HL-60 (cell line): Measurements from ENCODE around the gene CTSD.

Source experiments
- DNase-seq, 2 experiments: peaks; one replicate each; pipeline ENCODE4 v3.0.0-alpha.2; 2010 to 2020; ENCODE audit warnings: low read depth in 1 of 2, low spot score in 1 of 2
- H3K27ac ChIP-seq: fragments of 250-450 bp; sonication (Bioruptor Pico); replicated peaks from 2 replicates; pipeline ENCODE4 v1.5.1; 2020; ENCODE audit warnings: mild to moderate bottlenecking, moderate library complexity
- H3K27me3 ChIP-seq: fragments of 250-450 bp; sonication (Bioruptor Pico); 2 replicates; pipeline ENCODE4 v1.5.1; 2021; ENCODE audit warnings: mild to moderate bottlenecking, moderate library complexity; ENCODE audit not compliant: insufficient read depth, poor library complexity, severe bottlenecking
- H3K4me3 ChIP-seq: replicated peaks from 2 replicates; pipeline ENCODE4 v1.5.1; 2011; ENCODE audit warnings: mild to moderate bottlenecking, control low read depth, low read length; ENCODE audit not compliant: insufficient read depth
- CTCF ChIP-seq: IDR thresholded peaks from one replicate; pipeline ENCODE4 v1.5.1; 2011; ENCODE audit warnings: low read length, control low read depth, inconsistent platforms; ENCODE audit not compliant: insufficient read depth
- GABPA ChIP-seq: IDR thresholded peaks from 2 replicates; pipeline ENCODE4 v1.6.1; 2012; ENCODE audit warnings: low read depth
- POLR2AphosphoS5 ChIP-seq: IDR thresholded peaks from 2 replicates; pipeline ENCODE4 v1.6.1; 2012; ENCODE audit warnings: low read depth
- REST ChIP-seq: IDR thresholded peaks from 2 replicates; pipeline ENCODE4 v1.6.1; 2012; ENCODE audit warnings: low read depth; ENCODE audit not compliant: insufficient replicate concordance
- SPI1 ChIP-seq: IDR thresholded peaks from 2 replicates; pipeline ENCODE4 v1.6.1; 2012; ENCODE audit warnings: low read depth, mild to moderate bottlenecking, borderline replicate concordance

The CTSD gene

GRCh38 chr11:1739576-1739975 lies 24.2 kb downstream of the CTSD start:
- Histone ChIP-seq H3K4me3 (no peak overlapping the region), H3K27me3 (peaks cover 2% of the 10 kb centered on the region), H3K27ac (no peak overlapping the region)
- DNase-seq = no peak
- TF ChIP-seq REST (no peak), SPI1 (no peak), POLR2AphosphoS5 (no peak), CTCF (no peak), GABPA (no peak)

- TF ChIP-seq CTCF = no peak
- TF ChIP-seq REST = no peak
- no peak for TF ChIP-seq SPI1
- TF ChIP-seq POLR2AphosphoS5 = no peak
- TF ChIP-seq GABPA = no peak
- no peak for DNase-seq
- no peak overlapping the region for H3K4me3 ChIP-seq
- no peak overlapping the region for H3K27ac ChIP-seq
- H3K27me3 ChIP-seq = peaks cover 13% of the 10 kb centered on the region
Measured at GRCh38 chr11:1738380-1738779, 25.3 kb downstream of the CTSD start.

DNA sequence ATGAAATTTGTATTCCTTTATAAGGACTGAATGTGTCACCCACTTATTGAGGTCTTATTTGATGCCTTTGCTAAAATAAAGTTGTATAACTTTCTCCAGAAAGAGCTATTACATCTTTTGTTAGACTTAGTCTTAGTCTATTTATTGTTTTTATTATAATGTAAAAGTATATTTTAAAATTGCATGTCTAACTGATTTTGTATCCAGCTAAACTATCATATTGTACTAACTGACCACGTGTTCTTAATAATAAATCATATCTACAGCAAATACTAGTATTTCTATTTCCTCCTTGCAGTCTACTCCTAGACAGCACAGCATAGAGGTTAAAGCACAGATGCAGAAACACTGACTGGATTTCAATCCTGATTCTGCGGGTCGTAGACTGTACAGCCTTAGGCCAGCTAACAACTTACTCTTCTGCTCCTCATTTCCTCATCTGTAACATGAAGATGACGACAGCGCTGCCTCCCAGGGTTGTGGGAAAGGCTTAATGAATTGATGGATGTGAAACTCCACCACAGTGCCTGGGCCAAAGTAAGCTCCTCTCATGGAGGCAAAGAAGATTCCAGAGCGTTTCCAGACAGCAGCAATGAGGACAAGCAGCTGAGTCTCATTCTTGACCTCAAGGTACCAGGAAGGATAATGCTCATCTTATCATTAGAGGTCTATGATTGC lies 26.5 kb downstream of the CTSD start:
- peaks cover 19% of the 10 kb centered on the region for H3K27me3 ChIP-seq
- no peak for TF ChIP-seq REST
- no peak for TF ChIP-seq POLR2AphosphoS5
- no peak for TF ChIP-seq GABPA
- TF ChIP-seq SPI1 = no peak

More for the DNA sequence above, 26.5 kb downstream of the CTSD start:
- no peak for DNase-seq
- Histone ChIP-seq H3K4me3 (no peak overlapping the region), H3K27ac (no peak overlapping the region)
